ENCODE results near the gene GRK4.

GRCh38 chr4:2923141-2923551 is 40.2 kb upstream of the GRK4 start:
- TF ChIP-seq CTCF (IDR thresholded peaks at IDR 0.05) = no peak
- TF ChIP-seq POLR2A (IDR thresholded peaks at IDR 0.05) = no peak
